Cerebellar cortex (tissue), 1 donor: ENCODE results near the gene ACACB.
A peak's percentile ranks its signal among the peaks of the same experiment; 100 is the strongest.

Source experiments
- DNase-seq: peaks from one replicate; pipeline ENCODE4 v3.0.0-alpha.2; 2015; ENCODE audit warnings: low spot score

The ACACB gene

DNA sequence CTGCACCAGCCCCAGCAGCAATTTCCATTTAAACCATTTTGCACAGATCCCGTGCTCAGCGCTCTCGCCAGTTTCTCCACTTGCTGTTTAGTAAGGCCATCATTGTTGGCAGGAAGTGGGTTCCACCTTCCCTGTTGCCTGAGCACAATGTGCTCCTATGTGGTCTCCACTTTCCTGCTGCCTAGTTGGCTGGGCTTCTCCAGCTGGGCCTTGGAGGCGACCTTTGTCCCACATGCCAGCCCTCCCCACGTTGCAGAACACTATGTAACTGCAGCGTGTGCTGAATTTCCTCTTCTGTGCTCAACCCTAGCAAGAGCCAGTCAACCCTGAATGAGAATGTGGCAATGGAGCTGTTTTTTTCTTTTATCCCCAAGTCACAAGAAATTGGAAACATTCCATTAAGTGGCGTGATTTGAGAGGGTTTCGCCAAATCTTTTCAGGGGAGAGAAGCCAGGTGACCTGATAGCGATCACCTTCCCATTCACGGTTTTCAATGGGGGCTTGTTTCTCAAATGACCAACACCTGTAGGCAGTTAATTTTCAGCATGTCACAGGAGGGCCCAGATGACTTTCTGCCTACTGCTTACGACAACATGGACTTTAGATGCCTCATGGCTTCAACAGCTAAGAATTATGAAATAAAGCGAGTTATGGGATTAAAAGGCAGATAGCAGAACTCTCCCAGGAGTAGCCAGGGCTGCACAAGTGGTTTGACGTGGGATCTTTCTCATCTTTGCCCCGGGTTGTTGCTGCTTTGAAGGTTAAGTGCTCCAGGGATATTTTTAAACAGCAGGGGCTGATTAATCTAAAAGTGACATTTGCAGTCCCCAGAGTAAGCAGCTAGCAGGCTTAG is at the start of gene ACACB:
Gene ACACB, plus strand, starts transcription at position 830 of the 853 bp plus-strand sequence. CDS start 22,819 bp downstream, outside the sequence.
- no peak for DNase-seq

DNA sequence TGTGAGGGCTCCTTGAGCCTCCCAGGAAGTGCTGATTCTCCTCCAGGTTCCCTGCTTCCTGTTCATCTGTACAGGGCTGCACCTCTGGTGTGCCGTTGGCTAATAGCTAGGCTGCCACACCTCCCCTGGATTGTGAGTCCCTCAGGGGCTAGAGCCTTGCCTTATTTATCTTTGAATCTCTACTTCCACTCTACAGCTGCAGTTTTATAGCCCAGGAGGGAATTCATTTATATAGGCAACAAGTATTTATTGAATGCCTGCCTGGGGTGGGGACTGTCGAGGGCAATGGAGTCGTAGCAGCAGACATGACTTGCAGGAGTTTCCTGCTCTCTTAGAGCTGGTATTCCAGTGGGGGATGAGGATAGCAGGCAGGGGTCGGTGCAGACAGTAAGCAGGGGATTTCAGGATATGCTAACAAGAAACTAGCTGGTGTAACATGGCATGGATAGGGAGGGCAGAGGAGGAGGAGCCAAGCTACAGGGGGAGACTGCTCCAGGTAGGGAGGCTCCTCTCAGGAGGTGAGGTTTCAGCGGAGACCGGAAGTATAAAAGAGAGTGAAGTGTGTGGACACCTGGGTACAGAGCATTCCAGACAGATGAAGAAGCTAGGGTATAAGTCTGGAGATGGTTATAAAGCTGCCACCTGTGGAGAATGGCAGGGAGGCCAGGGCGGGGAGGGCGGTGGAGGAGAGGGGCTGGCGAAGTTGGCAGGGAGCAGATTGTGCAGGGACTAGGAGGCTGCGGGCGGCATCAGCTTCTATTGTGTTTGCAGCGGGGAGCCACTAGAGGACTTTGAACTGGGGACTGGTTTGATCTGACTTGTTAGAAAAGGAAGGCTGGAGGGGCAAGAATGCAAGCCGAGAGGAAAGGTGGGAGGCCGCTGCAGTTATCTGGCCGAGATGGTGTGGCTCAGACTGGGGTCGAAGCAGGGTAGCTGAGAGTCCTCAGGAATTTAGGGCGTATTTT is 46.8 kb upstream of the ACACB start:
- DNase-seq: no peak

- DNase-seq: no peak
These were observed 41.5 kb upstream of the ACACB start for GRCh38 chr12:109074866-109075265.

- no peak for DNase-seq
These were observed 33.6 kb upstream of the ACACB start for GRCh38 chr12:109082751-109083150.

DNA sequence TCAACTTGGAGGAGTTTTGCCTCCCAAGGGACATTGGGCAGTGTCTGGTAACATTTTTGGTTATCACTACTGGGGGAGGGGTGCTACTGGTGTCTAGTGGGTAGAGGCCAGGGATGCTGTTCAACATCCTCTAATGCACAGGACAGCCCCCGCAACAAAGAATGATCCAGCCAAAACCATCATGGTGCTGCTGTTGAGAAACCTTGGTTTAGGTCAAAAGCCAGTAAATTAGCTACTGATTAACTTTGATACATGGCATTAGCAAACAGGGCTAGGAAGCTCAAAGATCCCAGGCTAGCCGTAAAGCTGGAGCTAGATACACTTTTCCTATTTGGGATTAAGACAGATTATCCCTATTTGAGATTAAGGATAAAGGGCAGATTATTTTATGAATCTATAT is 32.0 kb upstream of the ACACB start:
- DNase-seq: no peak

DNA sequence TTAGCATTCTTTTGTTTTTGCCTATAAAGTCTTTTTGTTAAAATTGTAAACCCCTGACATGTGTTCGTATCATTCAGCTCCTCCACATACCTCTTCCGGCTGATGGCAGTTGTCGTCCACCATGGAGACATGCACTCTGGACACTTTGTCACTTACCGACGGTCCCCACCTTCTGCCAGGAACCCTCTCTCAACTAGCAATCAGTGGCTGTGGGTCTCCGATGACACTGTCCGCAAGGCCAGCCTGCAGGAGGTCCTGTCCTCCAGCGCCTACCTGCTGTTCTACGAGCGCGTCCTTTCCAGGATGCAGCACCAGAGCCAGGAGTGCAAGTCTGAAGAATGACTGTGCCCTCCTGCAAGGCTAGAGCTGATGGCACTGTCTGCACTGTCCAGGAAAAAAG is 30.8 kb upstream of the ACACB start:
- DNase-seq: no peak

- DNase-seq: peak; percentile 47
These were observed 29.1 kb upstream of the ACACB start for GRCh38 chr12:109087250-109087649.

DNA sequence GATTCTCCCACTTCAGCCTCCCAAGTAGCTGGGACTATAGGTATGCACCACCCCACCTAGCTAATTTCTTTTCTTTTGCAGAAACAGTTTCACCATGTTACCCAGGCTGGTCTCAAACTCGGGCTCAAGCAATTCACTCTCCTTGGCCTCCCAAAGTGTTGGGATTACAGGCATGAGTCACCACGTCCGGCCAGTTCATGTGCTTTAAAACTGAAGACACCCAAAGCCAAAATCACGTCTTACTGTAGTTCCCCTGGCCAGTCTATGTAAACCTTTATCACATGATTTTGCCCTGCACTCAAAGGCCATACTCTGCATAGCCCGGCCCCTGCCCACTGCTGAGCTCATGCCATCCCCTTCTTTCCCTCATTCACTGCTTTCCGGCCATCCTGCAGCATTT is 27.6 kb upstream of the ACACB start:
- DNase-seq: no peak

DNA sequence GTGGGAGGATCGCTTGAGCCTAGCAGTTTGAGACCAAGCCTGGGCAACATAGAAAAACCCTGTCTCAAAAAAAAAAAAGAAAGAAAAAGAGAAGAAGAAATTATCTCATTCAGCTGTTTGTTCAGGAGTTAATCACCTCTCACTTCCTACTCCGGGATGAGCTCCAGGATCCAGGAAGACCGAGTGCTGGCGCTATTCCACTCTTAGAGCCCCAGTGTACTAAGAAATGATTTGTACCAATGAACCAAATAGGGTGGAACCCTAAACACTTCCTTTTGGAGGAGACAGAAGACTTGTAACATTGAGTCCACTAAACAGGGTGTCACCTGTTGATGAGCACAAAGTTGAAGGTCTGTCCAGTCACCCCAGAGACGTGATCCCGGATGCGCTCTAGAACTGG is 26.7 kb upstream of the ACACB start:
- DNase-seq: no peak

- no peak for DNase-seq
These were observed 23.8 kb upstream of the ACACB start for GRCh38 chr12:109092497-109093021.

DNA sequence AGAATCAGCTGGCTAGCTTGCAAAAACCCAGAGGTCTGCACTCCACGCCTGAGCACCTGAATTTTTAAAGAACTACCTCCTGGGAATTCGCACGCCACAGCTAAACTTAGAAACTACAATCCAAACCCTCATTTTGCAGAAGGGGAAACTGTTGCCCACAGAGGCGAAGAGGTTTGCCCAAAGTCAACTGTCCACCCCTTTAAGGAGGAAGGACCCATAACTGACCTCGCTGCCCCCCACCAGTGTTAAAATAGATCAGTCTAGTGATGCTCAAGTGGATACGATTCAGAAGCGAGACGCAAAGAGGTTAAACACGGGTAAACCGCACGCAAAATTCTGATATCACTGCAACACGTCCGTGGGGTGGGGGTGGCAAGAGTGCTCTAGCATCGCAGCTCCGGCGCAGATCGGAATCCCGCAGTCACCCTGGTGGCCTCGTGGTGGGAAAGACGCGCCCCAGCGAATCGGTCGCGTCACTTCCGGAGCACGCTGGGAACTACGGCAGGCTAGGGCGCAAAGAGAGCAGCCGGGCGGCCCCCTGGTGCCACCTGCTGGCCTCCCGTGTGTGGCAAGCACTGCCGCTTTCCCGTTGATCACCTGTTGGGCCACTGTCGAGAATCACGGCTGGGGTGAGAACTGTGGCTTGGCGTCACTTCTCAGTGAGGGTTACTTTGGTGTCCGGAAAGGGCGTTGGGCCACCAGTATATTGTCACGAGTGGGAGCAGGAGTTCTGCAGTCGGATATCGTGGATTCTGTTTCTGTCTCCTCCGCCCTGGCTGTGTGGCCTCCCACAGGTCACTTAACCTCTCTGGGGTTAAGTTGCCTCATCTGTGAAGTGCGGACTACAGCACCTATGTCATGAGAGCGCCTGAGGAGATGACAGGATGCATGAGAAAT is 23.1 kb upstream of the ACACB start, which contains the start of gene ALKBH2:
Gene ALKBH2, minus strand, starts transcription at position 451 of the 897 bp plus-strand sequence. CDS start 686 bp downstream, outside the sequence.
- DNase-seq: peak; percentile 91

DNA sequence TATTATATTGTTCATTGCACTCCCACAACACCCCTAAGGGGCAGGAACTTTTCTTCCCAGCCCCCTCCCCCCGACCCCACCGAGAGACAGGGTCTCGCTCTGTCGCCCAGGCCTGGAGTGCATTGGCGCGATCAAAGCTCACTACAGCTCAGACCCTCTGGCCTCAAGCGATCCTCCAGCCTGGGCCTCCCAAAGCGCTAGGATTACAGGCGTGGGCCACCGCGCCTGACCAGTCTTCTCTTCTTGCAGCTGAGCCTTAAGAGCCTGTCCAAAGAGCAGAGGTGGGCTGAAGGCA is 19.3 kb upstream of the ACACB start:
- no peak for DNase-seq

- DNase-seq: peak; percentile 96
These were observed 18.8 kb upstream of the ACACB start, which contains the start of gene UNG for GRCh38 chr12:109097435-109098182. TSS of gene UNG (plus strand) at chr12:109097597. CDS start at chr12:109097680, 83 bp downstream.

GRCh38 chr12:109098183-109098604 is 18.2 kb upstream of the ACACB start:
- no peak for DNase-seq

- DNase-seq: no peak
These were observed 17.7 kb upstream of the ACACB start for GRCh38 chr12:109098651-109099050.

DNA sequence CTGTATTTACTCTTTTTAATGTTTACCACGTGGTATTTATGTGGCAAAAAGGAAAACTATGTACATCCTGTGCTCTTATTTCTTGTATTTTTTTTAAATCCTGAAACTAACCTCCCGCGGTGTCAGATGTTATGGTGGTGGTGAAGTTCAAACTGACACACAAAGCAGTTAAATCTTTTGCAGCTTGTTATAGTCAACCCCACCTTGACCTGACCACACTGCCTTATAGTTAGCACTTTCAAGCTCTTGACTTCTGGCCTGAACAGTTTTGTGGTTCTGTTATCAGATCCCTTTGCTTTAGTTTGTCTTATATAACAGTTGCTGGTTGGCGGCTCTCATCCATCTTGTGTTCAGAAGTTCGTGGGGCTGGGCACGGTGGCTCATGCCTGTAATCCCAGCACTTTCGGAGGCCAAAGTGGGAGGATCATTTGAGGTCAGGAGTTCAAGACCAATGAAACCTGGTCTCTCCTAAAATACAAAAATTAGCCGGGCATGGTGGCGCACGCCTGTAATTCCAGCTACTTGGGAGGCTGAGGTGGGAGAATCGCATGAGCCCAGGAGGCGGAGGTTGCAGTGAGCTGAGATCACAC is 16.9 kb upstream of the ACACB start:
- no peak for DNase-seq

DNA sequence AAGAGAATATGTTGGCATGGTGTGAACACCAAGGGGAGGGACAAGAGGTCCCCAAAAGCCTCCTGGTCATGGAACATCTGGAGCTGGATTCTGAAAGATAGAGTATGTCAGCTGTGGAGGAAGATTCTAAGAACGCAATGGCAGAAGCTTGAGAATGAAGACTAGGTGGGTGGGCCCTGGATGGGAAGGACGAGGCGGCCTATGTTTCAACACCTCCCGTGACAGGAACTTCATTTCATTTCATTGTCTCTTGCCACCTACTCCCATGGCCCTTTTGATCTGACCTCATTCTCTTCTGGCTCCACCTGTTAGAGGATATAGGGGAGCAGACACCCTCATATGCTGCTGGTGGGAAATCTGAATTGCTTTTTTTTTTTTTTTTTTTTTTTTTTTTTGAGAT is 15.6 kb upstream of the ACACB start:
- DNase-seq: no peak

GRCh38 chr12:109102491-109102890 is 13.9 kb upstream of the ACACB start:
- DNase-seq: peak; percentile 78

DNA sequence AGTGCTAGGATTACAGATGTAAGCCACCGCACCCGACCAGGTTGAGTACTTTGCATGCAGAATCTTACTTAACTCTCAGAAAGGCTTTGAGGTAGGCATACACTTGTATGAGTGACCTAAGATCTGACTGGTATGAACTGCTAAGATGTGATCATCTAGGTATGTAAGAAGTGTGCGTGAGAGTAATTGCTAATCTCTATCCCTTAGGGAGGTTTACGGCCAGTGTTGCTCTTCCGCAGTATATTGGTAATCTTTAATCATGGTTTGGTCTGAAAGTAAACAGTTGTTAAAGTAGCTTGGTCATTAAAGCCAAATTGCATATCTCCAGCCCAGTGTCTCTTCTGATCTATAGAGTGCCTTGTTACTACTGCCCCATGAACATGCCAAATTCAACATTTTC is 11.2 kb upstream of the ACACB start:
- DNase-seq: no peak

GRCh38 chr12:109109746-109110350 is 6.5 kb upstream of the ACACB start:
- no peak for DNase-seq
